Endothelial cell of umbilical vein (primary cell): Measurements from ENCODE around the gene HAGH. TPM values are rescaled to one million over a fixed set of nuclear protein-coding genes. Genes with fewer than 3 reads are reported as not detected.

Source experiments
- BruUV-seq: library from RNA; stranded (reverse); fragments of 400-500 nt; replicated peaks from 2 replicates; lab custom pipeline; 2021; lab: Mats Ljungman, UMichigan
- CTCF ChIA-PET: fragments of 300-600, 350-600 bp; sonication (Branson Sonifier 250); formaldehyde crosslinking; loops from one replicate; lab custom pipeline; 2021; ENCODE audit warnings: antibody characterized with exemption, inconsistent platforms; lab: Charles Lee
- POLR2A ChIA-PET: fragments of 300-600, 350-600 bp; sonication (Branson Sonifier 250); formaldehyde crosslinking; loops from one replicate; lab custom pipeline; 2021; ENCODE audit warnings: antibody characterized with exemption, inconsistent platforms; lab: Charles Lee
- DNase-seq: peaks from one replicate; pipeline ENCODE4 v3.0.0-alpha.2; 2011; ENCODE audit warnings: low read depth, low spot score
- FAIRE-seq: peaks from 2 replicates; lab custom pipeline; 2011; peaks lifted over from hg19 to GRCh38; lab: Jason Lieb, UNC
- H2AFZ ChIP-seq: 2 replicates; pipeline ENCODE4 v1.6.0; 2012; ENCODE audit warnings: low read depth, low read length, control low read depth, inconsistent platforms
- H3K27ac ChIP-seq: 2 replicates; pipeline ENCODE4 v1.5.1; 2011; ENCODE audit warnings: low read depth, mild to moderate bottlenecking, control low read depth, low read length, moderate library complexity; ENCODE audit not compliant: insufficient read depth
- H3K27me3 ChIP-seq, 2 experiments: 2 replicates each; pipeline versions ENCODE4 v1.6.0 to v1.6.1; 2011; ENCODE audit warnings: low read length in 2 of 2, mixed read lengths in 1 of 2; ENCODE audit not compliant: control insufficient read depth in 2 of 2, insufficient read depth in 2 of 2
- H3K36me3 ChIP-seq, 2 experiments: 2 replicates in 1 of 2; 3 replicates in 1 of 2; pipeline ENCODE4 v1.5.1; 2011; ENCODE audit warnings: low read length in 2 of 2, mild to moderate bottlenecking in 1 of 2, moderate library complexity in 1 of 2; ENCODE audit not compliant: control insufficient read depth in 2 of 2, insufficient read depth in 2 of 2; ENCODE audit errors: extremely low read depth in 1 of 2
- H3K4me1 ChIP-seq: 3 replicates; pipeline ENCODE4 v1.5.1; 2011; ENCODE audit warnings: mild to moderate bottlenecking, low read length; ENCODE audit not compliant: control insufficient read depth, insufficient read depth; ENCODE audit errors: extremely low read depth
- H3K4me2 ChIP-seq: 2 replicates; pipeline ENCODE4 v1.6.1; 2011; ENCODE audit warnings: low read length, control low read depth, mixed read lengths; ENCODE audit not compliant: insufficient read depth
- H3K4me3 ChIP-seq, 3 experiments: fragments of 200-600 bp in 1 of 3; sonication (generic), shearing (Covaris generic) in 1 of 3; replicated peaks in 1 of 3; 2 replicates each; pipeline ENCODE4 v1.5.1; 2011 to 2016; ENCODE audit warnings: control low read depth in 3 of 3, low read length in 3 of 3, mild to moderate bottlenecking in 2 of 3, inconsistent platforms in 1 of 3, low read depth in 1 of 3, moderate library complexity in 1 of 3; ENCODE audit not compliant: insufficient read depth in 1 of 3
- H3K79me2 ChIP-seq: 2 replicates; pipeline ENCODE4 v1.6.0; 2012; ENCODE audit warnings: low read length, inconsistent platforms; ENCODE audit not compliant: control insufficient read depth, insufficient read depth
- H3K9ac ChIP-seq: replicated peaks from 2 replicates; pipeline ENCODE3; 2011; ENCODE audit warnings: low read length, control low read depth; ENCODE audit not compliant: insufficient read depth; ENCODE audit errors: extremely low read depth
- H3K9me1 ChIP-seq: replicated peaks from 3 replicates; pipeline ENCODE4 v1.6.0; 2011; ENCODE audit warnings: mild to moderate bottlenecking, low read length; ENCODE audit not compliant: control insufficient read depth, insufficient read depth; ENCODE audit errors: extremely low read depth
- H3K9me3 ChIP-seq: replicated peaks from 2 replicates; pipeline ENCODE4 v1.5.1; 2012; ENCODE audit warnings: low read length, inconsistent platforms; ENCODE audit not compliant: control insufficient read depth, insufficient read depth
- H4K20me1 ChIP-seq: replicated peaks from 2 replicates; pipeline ENCODE3; 2011; ENCODE audit warnings: mild to moderate bottlenecking, low read length; ENCODE audit not compliant: control insufficient read depth, insufficient read depth; ENCODE audit errors: extremely low read depth
- EZH2 ChIP-seq: IDR thresholded peaks from 2 replicates; pipeline ENCODE4 v1.6.1; 2012; ENCODE audit warnings: borderline replicate concordance, low read depth, mild to moderate bottlenecking, moderate library complexity, low read length, inconsistent platforms; ENCODE audit not compliant: severe bottlenecking
- FOS ChIP-seq: IDR thresholded peaks from 2 replicates; pipeline ENCODE4 v1.6.1; 2011; ENCODE audit warnings: mild to moderate bottlenecking, low read length, moderate library complexity, borderline replicate concordance; ENCODE audit not compliant: insufficient read depth
- GATA2 ChIP-seq: IDR thresholded peaks from 2 replicates; pipeline ENCODE4 v1.7.0; 2011; ENCODE audit warnings: low read depth, mild to moderate bottlenecking, moderate library complexity, mixed read lengths, low read length; ENCODE audit not compliant: insufficient read length, insufficient read depth
- JUN ChIP-seq: IDR thresholded peaks from 2 replicates; pipeline ENCODE4 v1.6.1; 2011; ENCODE audit warnings: borderline replicate concordance, low read depth; ENCODE audit not compliant: insufficient read length, insufficient read depth
- MYC ChIP-seq: IDR thresholded peaks from one replicate; pipeline ENCODE4 v1.6.1; 2011; ENCODE audit warnings: mild to moderate bottlenecking, low read depth, low read length
- POLR2A ChIP-seq: IDR thresholded peaks from 2 replicates; pipeline ENCODE4 v1.6.1; 2012; ENCODE audit warnings: low read depth, mild to moderate bottlenecking, control low read depth, low read length
- POLR2AphosphoS5 ChIP-seq: IDR thresholded peaks from 2 replicates; pipeline ENCODE4 v1.6.1; 2012; ENCODE audit warnings: low read depth, mild to moderate bottlenecking, control low read depth, low read length, moderate library complexity; ENCODE audit not compliant: insufficient read depth
- dilution Hi-C: fragments of 300-500 bp; cut with MboI; formaldehyde crosslinking; loops from one replicate; pipeline ENCODE4 v1.15.0; 2019; ENCODE audit warnings: low sequenced_read_pairs; ENCODE audit not compliant: extremely low pct_ligation_motif_present
- intact Hi-C: fragments of 100-400 bp; cut with micrococcal nuclease; formaldehyde crosslinking; loops from one replicate; pipeline ENCODE4 v1.10.0; 2022
- polyA plus RNA-seq, 4 experiments: library from polyadenylated mRNA; depleted of rRNA in 3 of 4; stranded (reverse) in 3 of 4; unstranded in 1 of 4; fragments of >200 nt; gene quantifications; 2 replicates each; pipeline versions ENCODE4 v1.2.1 to v1.2.3, GENCODE V29; 2011 to 2012; ENCODE audit warnings: missing spikeins in 1 of 4
- total RNA-seq: library from RNA; stranded (reverse); gene quantifications from 2 replicates; pipeline ENCODE4 v1.2.3, GENCODE V29; 2021
- TF ChIP-seq, protein P1 (sequence below), 2 donors: IDR thresholded peaks; 1 replicate in 1 of 2; 2 replicates in 1 of 2; pipeline ENCODE4 v1.5.1; 2011; ENCODE audit warnings: low read length in 2 of 2, mild to moderate bottlenecking in 2 of 2, moderate library complexity in 2 of 2, control low read depth in 1 of 2, inconsistent platforms in 1 of 2, low read depth in 1 of 2; ENCODE audit not compliant: insufficient read depth in 1 of 2; ENCODE audit errors: extremely low read depth in 1 of 2
- TF ChIP-seq, protein P2 (sequence below): IDR thresholded peaks from 2 replicates; pipeline ENCODE4 v1.6.1; 2011; ENCODE audit not compliant: insufficient read depth, insufficient read length

Gene HAGH
- total and polyA plus RNA-seq, 2 donors (not counting 3 experiments of a cell fraction or from before 2014, with no cell fraction given) = 54.3 to 84.2 TPM

DNA sequence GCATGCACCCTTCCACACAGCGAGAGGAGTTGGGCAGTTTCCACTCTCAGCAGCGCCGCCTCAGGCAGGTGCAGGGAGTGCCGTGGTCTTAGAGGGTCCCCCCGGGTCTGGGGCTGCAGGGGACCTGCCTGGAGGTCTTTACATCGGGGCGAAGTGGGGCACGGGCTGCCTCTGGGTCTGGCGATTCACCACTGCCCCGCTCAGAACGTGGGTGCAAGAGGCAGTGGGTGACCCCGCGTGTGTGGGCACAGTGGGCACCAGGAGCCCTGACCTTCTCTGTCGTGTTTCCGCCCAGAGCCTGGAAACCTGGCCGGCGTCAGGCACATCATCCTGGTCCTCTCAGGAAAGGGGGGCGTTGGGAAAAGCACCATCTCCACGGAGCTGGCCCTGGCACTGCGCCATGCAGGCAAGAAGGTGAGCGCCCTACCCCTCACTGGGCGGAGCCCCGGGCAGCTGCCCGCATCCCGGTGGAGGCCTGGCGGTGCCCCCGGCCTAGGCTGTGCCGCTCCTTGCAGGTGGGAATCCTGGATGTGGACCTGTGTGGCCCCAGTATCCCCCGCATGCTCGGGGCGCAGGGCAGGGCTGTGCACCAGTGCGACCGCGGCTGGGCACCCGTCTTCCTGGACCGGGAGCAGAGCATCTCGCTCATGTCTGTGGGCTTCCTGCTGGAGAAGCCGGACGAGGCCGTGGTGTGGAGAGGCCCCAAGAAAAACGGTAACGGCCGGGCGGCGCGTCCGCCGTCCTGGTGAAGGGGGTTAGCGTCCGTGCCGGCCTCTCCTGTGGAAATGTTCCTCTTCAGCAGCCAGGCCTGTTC, 40.2 kb downstream of the HAGH start:
- Histone ChIP-seq H3K79me2 (peaks cover 25% of the 10 kb centered on the region), H3K36me3 (peaks cover 0 to 23% of the 10 kb centered on the region in 2 experiments)
- CTCF ChIA-PET = no interaction called here

DNA sequence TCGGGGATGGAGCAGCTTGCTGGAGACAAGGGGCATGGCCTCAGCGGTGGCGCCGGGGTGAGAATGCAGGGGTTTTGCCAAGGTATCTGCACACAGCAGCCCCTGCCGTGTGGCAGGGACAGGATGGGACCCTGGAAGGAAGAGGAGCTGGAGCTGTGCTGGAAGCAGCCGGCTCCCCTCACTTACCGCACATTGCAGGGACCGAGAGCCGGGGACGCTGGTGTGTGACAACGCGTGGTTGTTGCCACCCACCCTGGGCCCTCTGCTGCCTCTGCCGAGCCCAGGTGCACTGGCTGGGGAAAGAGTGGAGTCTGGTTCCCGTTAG, 40.8 kb downstream of the HAGH start:
- Histone ChIP-seq H3K9ac (no peak overlapping the region), H3K36me3 (peaks cover 0 to 26% of the 10 kb centered on the region in 2 experiments), H3K4me3 (no peak overlapping the region), H3K79me2 (peaks cover 25% of the 10 kb centered on the region), H3K27me3 (no peaks in the 10 kb centered on the region), H2AFZ (no peak overlapping the region), H4K20me1 (no peaks in the 10 kb centered on the region), H3K9me1 (no peaks in the 10 kb centered on the region), H3K27ac (no peak overlapping the region), H3K4me1 (peaks cover 14% of the 10 kb centered on the region), H3K4me2 (no peak overlapping the region), H3K9me3 (no peaks in the 10 kb centered on the region)
- DNase-seq (no peak), FAIRE-seq (no peak)
- TF ChIP-seq FOS (no peak), GATA2 (no peak), POLR2AphosphoS5 (no peak), JUN (no peak), POLR2A (no peak), EZH2 (no peak), MYC (no peak)
- TF ChIP-seq, protein P1, sequence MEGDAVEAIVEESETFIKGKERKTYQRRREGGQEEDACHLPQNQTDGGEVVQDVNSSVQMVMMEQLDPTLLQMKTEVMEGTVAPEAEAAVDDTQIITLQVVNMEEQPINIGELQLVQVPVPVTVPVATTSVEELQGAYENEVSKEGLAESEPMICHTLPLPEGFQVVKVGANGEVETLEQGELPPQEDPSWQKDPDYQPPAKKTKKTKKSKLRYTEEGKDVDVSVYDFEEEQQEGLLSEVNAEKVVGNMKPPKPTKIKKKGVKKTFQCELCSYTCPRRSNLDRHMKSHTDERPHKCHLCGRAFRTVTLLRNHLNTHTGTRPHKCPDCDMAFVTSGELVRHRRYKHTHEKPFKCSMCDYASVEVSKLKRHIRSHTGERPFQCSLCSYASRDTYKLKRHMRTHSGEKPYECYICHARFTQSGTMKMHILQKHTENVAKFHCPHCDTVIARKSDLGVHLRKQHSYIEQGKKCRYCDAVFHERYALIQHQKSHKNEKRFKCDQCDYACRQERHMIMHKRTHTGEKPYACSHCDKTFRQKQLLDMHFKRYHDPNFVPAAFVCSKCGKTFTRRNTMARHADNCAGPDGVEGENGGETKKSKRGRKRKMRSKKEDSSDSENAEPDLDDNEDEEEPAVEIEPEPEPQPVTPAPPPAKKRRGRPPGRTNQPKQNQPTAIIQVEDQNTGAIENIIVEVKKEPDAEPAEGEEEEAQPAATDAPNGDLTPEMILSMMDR (IDR thresholded peaks at IDR 0.05; ENCODE audit: extremely low read depth in 1 of 2, insufficient read depth in 1 of 2, low read depth in 1 of 2, low read length in 2 of 2) = no peak
- TF ChIP-seq, protein P2, sequence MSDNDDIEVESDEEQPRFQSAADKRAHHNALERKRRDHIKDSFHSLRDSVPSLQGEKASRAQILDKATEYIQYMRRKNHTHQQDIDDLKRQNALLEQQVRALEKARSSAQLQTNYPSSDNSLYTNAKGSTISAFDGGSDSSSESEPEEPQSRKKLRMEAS = no peak
- dilution Hi-C loops (no loop called here), intact Hi-C loops (loop anchor here (10.0 kb wide), 1 partner anchor 481 kb away; the partner anchor contains the start of gene UBE2I)
- CTCF ChIA-PET = no interaction called here
- BruUV-seq = no TSS peak
- POLR2A ChIA-PET = no interaction called here

More for the DNA sequence above, 40.2 kb downstream of the HAGH start:
- no peak for TF ChIP-seq EZH2
- TF ChIP-seq JUN = no peak
- TF ChIP-seq, protein P1 (IDR thresholded peaks at IDR 0.05; ENCODE audit: extremely low read depth in 1 of 2, insufficient read depth in 1 of 2, low read depth in 1 of 2, low read length in 2 of 2) = peak in 1 of 2 donors; percentile 2
- dilution Hi-C loops = no loop called here
- no peak overlapping the region for H3K4me2 ChIP-seq
- H3K27me3 ChIP-seq = no peaks in the 10 kb centered on the region
- no peak for FAIRE-seq
- no peaks in the 10 kb centered on the region for H3K9me1 ChIP-seq
- POLR2A ChIA-PET = no interaction called here
- no peak overlapping the region for H3K27ac ChIP-seq
- intact Hi-C loops = loop anchor here (10.0 kb wide), 1 partner anchor 482 kb away; the partner anchor contains the start of gene UBE2I
- H3K4me3 ChIP-seq = no peak overlapping the region
- no peaks in the 10 kb centered on the region for H3K9me3 ChIP-seq
- no peak overlapping the region for H3K9ac ChIP-seq
- no TSS peak for BruUV-seq
- H4K20me1 ChIP-seq = no peaks in the 10 kb centered on the region
- DNase-seq = no peak
- peaks cover 8% of the 10 kb centered on the region for H3K4me1 ChIP-seq
- H2AFZ ChIP-seq = no peak overlapping the region
